ENCODE results near the gene TENM3. TPM values are rescaled to one million over a fixed set of nuclear protein-coding genes. Genes with fewer than 3 reads are reported as not detected.

The TENM3 gene
- total RNA-seq, 1 donor, result 14.0 TPM

GRCh38 chr4:182624281-182624680, 381.1 kb downstream of the TENM3 start:
- H3K4me3 ChIP-seq (ENCODE audit: low read depth, low read length), result no peak overlapping the region
- no peak for TF ChIP-seq CTCF (IDR thresholded peaks at IDR 0.05; ENCODE audit: insufficient read depth, low read length)
- no peak for DNase-seq (ENCODE audit: low read depth)

- no peak for TF ChIP-seq CTCF (IDR thresholded peaks at IDR 0.05; ENCODE audit: insufficient read depth, low read length)
- H3K4me3 ChIP-seq (ENCODE audit: low read depth, low read length), result no peak overlapping the region
- no peak for DNase-seq (ENCODE audit: low read depth)
These were observed 382.0 kb downstream of the TENM3 start for GRCh38 chr4:182625193-182625592.

- no peak for DNase-seq (ENCODE audit: low read depth)
- TF ChIP-seq CTCF (IDR thresholded peaks at IDR 0.05; ENCODE audit: insufficient read depth, low read length), result no peak
- H3K4me3 ChIP-seq (ENCODE audit: low read depth, low read length), result no peak overlapping the region
These were observed 384.8 kb downstream of the TENM3 start for GRCh38 chr4:182627996-182628395.

GRCh38 chr4:182628544-182628943, 385.3 kb downstream of the TENM3 start:
- TF ChIP-seq CTCF (IDR thresholded peaks at IDR 0.05; ENCODE audit: insufficient read depth, low read length), result no peak
- no peak for DNase-seq (ENCODE audit: low read depth)

GRCh38 chr4:182629096-182629495, 385.9 kb downstream of the TENM3 start:
- TF ChIP-seq CTCF (IDR thresholded peaks at IDR 0.05; ENCODE audit: insufficient read depth, low read length), result no peak

More at GRCh38 chr4:182628544-182628943, 385.3 kb downstream of the TENM3 start:
- H3K4me3 ChIP-seq (ENCODE audit: low read depth, low read length), result no peak overlapping the region

GRCh38 chr4:182640491-182640890, 397.3 kb downstream of the TENM3 start:
- TF ChIP-seq CTCF (IDR thresholded peaks at IDR 0.05; ENCODE audit: insufficient read depth, low read length), result no peak
- no peak overlapping the region for H3K4me3 ChIP-seq (ENCODE audit: low read depth, low read length)
- DNase-seq (ENCODE audit: low read depth), result no peak

More at GRCh38 chr4:182629096-182629495, 385.9 kb downstream of the TENM3 start:
- no peak for DNase-seq (ENCODE audit: low read depth)
- no peak overlapping the region for H3K4me3 ChIP-seq (ENCODE audit: low read depth, low read length)

- no peak overlapping the region for H3K4me3 ChIP-seq (ENCODE audit: low read depth, low read length)
- TF ChIP-seq CTCF (IDR thresholded peaks at IDR 0.05; ENCODE audit: insufficient read depth, low read length), result no peak
- DNase-seq (ENCODE audit: low read depth), result no peak
These were observed 397.7 kb downstream of the TENM3 start for GRCh38 chr4:182640932-182641331.

Data from fibroblast of the aortic adventitia (primary cell).